Hippocampal formation (tissue), 2 donors: ENCODE measurements around the gene RUBCNL.
"Not testable (repeated sequence)": the region's sequence is repeated elsewhere in the genome, so short reads cannot be mapped to it uniquely, and the experiment has no call there.

Experiments used
- DNase-seq, 2 donors: peaks; one replicate each; lab custom pipeline; 2025; lab: John Stamatoyannopoulos, UW

Gene RUBCNL

DNA sequence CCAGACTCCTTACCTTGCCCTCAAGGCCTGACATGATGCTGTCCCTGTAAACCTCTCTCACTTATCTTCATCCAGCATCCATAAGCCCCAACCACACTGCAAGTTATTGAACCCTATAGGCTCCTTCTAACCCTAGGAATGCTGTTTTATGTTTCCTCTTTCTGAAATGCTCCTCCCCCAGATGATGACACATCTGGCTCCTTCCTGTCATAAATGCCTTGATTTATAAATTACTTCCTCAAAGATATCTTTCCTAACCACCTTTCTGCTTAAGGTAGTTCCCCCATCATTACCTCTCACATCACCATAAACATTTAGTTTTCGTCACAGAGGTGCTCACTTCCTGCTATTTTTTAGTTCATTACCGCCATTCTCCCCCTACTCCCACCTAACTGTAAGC, 12.3 kb downstream of the RUBCNL start:
- no peak for DNase-seq

DNA sequence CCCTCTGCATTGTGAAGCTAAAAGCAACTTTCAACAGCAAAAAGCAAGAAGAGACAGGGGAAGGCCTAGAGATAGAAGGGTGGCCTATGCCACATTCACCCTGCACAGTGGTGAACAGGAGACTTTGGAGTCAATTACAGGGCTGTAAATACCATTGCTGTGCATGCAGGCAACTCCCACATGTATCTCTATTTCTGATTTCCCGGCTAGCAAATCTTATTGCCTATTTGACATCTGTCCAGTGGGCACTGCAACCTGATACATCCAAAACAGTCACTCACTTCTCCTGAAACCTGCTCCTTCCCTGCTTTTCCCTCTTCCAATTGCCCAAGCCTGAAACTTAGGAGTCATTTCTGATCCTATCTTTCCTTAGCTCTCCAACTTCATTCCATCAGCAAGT, 13.4 kb downstream of the RUBCNL start:
- DNase-seq: no peak

GRCh38 chr13:46372938-46373337, 14.1 kb downstream of the RUBCNL start:
- not testable (repeated sequence) for DNase-seq

DNA sequence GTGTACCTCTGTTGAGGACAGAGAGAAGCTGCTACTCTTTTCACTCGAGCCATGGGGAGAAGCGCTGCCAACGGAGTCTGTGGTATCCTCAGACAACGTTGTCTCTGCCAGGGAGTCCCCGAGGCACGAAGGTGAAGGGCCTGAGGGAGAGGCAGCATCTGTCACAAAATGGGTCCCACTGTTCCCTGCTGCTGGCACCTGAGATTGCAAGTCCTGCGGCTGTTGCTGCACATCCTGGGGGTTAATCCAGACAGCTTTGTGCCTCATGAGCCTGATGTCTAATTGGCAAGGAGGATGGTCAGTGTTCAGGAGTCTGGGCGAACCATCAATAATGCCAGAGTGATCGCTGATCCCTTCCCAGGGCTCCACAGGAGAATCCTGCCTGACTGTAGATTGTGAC, 15.0 kb downstream of the RUBCNL start:
- no peak for DNase-seq

DNA sequence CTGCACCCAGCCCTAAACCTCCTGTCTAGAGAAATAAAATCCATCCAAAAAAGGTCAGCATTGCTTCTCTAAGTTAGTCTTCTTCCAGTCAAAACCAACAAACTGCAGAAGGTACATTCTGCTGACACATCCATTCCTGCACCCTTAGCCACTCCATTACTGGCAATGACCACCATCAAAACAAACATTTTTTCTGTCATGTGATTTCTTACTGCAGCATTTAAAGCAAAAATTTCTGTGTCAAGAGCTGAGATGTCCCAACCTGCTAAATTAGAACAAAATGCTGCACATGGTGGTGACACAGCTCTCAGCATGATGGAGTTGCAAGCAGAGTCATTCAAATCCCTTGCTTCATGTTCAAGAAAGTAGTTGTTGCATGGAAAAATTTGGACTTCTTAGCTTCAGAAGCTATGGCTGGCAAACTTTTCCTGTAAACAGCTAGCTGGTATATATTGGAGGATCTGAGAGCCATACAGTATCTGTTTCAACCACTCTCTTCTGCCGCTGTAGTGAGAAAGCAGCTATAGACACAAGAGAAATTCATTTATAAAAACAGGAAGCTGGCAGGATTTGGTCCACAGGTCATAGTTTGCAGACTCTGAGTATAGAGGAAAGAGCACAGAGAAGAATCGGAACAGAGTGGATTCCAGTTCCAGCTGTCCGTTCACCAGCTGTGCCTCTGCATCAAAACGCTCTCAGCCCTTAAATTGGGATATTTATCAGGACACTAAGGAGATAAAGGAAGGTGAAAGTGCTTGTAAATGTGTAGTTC, 17.4 kb downstream of the RUBCNL start:
- no peak for DNase-seq

DNA sequence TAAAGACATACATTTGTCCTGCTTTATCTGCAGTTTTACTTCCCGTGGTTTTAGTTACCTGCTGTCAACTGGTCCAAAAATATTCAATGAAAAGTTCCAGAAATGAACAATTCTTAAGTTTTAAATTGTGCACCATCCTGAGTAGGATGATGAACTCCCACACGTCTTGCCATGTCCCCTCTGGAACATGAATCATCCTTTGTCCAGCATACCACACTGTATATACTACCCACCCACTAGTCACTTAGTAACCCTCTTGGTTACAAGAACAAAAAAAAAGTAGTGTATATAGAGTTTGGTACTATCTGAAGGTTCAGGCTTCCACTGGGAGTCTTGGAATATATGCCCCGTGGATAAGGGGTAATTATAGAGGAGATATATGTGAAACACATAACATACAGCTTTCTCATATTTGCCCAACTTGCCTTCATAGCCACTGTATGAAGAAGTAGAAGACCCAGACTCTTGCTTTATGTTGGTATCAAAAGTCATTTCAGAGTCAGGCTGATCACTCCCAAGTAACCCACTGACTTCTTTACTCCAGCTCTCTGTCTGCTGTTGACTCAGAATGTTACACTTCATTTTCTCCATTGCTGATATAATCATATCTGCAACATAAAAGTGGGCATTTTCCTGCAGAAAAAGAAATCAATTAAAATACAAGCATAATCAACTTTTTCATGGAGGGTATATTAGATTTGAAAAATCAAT, 19.3 kb downstream of the RUBCNL start:
- DNase-seq: no peak

DNA sequence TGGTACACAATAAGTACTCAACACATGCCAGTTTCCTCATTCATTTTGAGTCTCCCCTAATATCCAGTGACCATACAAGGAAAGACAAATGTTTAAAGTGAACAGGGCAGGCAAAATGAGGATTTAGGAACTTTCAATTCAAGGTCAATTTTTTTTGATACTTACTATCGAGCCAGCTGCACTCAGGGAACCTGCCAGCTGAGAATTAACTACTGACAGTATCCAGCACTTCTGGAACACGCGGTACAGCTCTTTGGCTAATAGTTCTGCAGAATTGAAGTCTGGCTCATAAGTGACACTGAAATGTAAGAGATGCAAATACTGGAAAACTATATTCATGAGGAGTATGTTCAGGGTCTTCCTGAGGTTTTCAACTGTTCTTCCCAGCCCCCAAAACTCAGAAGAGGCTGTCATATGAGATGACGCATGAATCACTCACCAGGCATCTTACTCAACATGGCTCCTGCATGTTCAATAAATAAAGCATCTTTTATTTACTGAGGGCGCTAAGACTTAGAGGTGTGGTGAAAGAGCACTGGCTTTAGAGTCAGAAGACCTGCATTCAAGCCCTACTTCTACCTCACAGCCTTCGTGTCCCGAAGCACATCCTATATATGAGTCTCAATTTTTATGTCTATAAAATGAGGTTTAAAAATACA, 25.6 kb downstream of the RUBCNL start:
- no peak for DNase-seq

- no peak for DNase-seq
These were observed 26.4 kb downstream of the RUBCNL start for GRCh38 chr13:46360604-46361003.

GRCh38 chr13:46359714-46360113, 27.3 kb downstream of the RUBCNL start:
- no peak for DNase-seq

DNA sequence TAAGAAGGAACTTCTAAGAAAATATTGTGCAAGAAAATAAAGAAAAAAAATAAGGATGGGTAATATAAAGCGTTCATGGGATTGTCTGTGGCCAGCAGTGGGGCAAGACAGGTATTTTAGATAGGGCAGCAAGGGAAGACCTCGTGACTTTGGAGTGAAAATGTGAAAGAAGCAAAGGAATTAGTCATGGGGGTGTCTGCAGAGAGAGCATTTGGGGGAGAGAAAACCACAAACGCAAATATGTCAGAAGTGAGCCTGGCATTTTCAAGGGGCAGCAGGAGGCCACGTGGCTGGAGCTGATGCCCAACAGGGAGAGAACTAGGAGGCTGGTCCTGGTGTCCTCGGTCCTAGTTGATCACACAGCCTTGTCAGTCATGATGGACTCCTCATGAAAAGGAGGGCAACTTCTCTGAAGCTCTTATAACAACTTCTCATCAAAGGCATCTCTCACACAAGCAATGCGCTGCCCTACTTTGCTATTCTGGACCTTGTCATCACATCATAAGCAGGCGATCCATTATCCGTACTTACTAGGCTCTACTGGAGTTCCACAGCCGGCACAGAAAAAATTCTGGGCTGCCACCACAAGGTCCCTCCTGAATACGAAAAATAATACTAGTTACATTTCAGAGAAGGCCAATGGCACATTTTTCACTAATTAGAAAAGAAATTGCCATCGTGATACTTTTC, 31.0 kb downstream of the RUBCNL start:
- no peak for DNase-seq

DNA sequence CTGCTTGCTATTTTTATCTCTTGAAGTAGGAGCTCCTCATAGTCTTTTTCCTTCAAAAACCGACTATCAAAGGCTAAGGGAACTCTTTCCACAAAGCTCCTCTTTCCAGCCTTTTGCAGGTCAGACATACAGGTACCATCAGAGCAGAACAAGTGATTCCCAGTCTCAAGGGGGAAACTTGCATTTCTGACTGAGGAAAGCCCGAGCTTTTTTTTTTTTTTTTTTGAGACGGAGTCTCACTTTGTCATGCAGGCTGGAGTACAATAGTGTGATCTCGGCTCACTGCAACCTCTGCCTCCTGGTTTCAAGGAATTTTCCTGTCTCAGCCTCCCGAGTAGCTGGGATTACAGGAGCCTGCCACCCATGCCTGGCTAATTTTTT, 32.0 kb downstream of the RUBCNL start:
- DNase-seq: no peak

GRCh38 chr13:46354156-46355087, 32.6 kb downstream of the RUBCNL start:
- DNase-seq: no peak

DNA sequence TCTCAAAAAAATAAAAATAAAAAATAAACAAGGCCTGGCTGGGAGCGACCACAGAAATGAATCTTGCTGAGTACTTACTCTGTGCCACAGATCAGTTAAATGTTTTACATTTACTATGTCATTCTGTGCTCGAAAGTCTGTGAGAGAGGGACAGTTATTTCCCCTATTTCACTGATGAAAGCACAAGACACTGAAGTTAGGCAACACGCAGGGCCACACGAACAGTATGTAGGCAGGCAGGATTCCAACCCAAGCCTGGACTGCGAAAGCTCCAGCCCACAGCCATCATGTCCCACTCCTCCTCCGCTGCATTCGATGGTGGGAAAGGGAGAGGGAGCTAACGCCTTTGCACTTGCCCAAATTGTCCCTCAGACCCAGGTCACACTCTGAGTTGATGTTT, 34.2 kb downstream of the RUBCNL start:
- DNase-seq: no peak

DNA sequence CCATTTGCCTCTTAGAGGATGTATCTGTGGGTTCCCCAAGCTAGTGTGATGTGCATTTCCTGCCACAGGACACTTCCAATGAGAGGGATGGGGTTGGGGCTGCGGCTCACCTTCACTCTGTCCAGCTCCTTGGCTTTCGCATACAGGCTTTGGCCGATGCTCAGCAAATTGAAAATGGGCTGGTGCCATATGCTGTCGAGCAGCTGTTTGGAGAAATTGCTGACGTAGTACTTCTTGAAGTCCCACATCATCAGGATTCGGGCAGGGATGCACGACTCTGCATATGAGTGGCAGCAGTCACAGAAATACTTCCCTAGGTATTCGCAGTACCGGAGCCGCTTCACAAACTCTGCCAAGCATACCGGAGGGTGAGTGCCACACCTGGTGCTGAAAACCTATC, 37.0 kb downstream of the RUBCNL start:
- DNase-seq: no peak

- DNase-seq: no peak
These were observed 38.1 kb downstream of the RUBCNL start for GRCh38 chr13:46348961-46349360.

- no peak for DNase-seq
These were observed 39.8 kb downstream of the RUBCNL start for GRCh38 chr13:46347277-46347676.

DNA sequence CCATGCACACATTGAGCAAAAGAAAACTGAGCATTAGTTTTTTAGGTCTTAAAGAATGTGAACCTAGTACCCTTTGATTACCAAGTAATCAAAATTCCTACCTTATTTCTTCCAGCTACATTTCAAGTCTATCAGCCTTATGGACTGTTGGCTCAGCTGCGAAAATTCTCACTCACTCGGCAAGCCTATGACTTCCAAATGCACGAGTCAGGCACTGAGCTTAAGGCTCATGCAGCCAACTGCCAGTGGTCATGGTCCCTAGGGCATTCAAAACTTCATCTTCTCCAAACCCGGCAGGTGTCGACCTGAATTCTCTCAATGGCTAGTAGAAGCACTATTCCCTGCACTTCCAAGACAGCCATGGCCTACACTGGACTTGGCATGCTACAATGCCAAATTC, 41.2 kb downstream of the RUBCNL start:
- no peak for DNase-seq

DNA sequence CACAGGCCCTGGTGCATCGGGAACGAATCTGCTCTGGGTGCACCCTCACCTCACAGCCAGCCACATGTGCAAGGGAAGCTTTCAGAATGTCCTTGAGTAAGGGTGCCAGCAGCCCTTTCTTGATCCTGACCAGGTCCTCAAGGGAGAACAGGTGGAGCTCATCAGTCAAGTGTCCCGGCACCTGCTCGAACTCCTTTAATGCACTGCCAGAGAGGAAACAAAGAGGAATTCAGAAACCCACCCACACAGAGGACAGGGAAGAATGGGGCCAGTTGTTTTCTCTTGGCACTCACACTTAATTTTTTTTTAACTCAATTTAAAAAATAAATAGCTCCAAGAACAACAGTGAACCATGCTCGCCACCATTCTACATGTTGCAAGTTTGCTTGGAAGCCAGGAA, 41.7 kb downstream of the RUBCNL start:
- no peak for DNase-seq

- DNase-seq: no peak
These were observed 43.6 kb downstream of the RUBCNL start for GRCh38 chr13:46343279-46343994.

- DNase-seq: no peak
These were observed 44.5 kb downstream of the RUBCNL start for GRCh38 chr13:46342538-46342937.
